HCT116 (cell line): ENCODE data around the gene ZNF502.

Experiments
- CEBPB ChIP-seq: IDR thresholded peaks from 2 replicates; pipeline ENCODE4 v1.6.1; 2012; ENCODE audit warnings: low read depth
- EGR1 ChIP-seq: IDR thresholded peaks from 2 replicates; pipeline ENCODE4 v1.6.1; 2012; ENCODE audit warnings: low read depth
- EZH2 ChIP-seq: fragments of 200-600 bp; sonication (generic); IDR thresholded peaks from 2 replicates; pipeline ENCODE4 v1.6.1; 2017; ENCODE audit warnings: antibody characterized with exemption, mixed run types
- EZH2phosphoT487 ChIP-seq: fragments of 200-600 bp; IDR thresholded peaks from 2 replicates; pipeline ENCODE4 v1.6.1; 2018; ENCODE audit warnings: antibody characterized with exemption, borderline replicate concordance
- POLR2A ChIP-seq: IDR thresholded peaks from 2 replicates; pipeline ENCODE4 v1.7.0; 2011; ENCODE audit warnings: borderline replicate concordance; ENCODE audit not compliant: insufficient read depth, insufficient read length; ENCODE audit errors: extremely low read depth
- POLR2AphosphoS5 ChIP-seq: IDR thresholded peaks from 2 replicates; pipeline ENCODE4 v1.6.1; 2011; ENCODE audit warnings: mild to moderate bottlenecking, low read depth, low read length, moderate library complexity
- RAD21 ChIP-seq: IDR thresholded peaks from 2 replicates; pipeline ENCODE4 v1.6.1; 2012; ENCODE audit warnings: low read depth, mild to moderate bottlenecking
- REST ChIP-seq: IDR thresholded peaks from 2 replicates; pipeline ENCODE4 v1.6.1; 2012; ENCODE audit warnings: low read depth
- SIN3A ChIP-seq: IDR thresholded peaks from 2 replicates; pipeline ENCODE4 v1.6.1; 2012; ENCODE audit warnings: low read depth
- SRF ChIP-seq: IDR thresholded peaks from 2 replicates; pipeline ENCODE4 v1.6.1; 2012; ENCODE audit warnings: low read depth
- ZNF274 ChIP-seq: fragments of 200-500 bp; sonication (Bioruptor generic); IDR thresholded peaks from 2 replicates; pipeline ENCODE4 v1.6.1; 2014; ENCODE audit warnings: mild to moderate bottlenecking, low read depth, low read length, inconsistent platforms
- TF ChIP-seq, protein P1 (sequence below), 3 experiments: fragments of 200-600 bp in 1 of 3; sonication (generic) in 1 of 3; IDR thresholded peaks in 2 of 3; conservative IDR thresholded peaks in 1 of 3; 2 replicates each; pipeline ENCODE4 v1.5.1; 2012 to 2017; ENCODE audit warnings: low read depth in 2 of 3, low read length in 2 of 3, antibody characterized with exemption in 1 of 3, borderline replicate concordance in 1 of 3, control low read depth in 1 of 3, mild to moderate bottlenecking in 1 of 3, mixed read lengths in 1 of 3, mixed run types in 1 of 3, moderate library complexity in 1 of 3; ENCODE audit not compliant: insufficient read depth in 1 of 3
- TF ChIP-seq, protein P2 (sequence below): IDR thresholded peaks from 2 replicates; pipeline ENCODE4 v1.6.1; 2012

DNA sequence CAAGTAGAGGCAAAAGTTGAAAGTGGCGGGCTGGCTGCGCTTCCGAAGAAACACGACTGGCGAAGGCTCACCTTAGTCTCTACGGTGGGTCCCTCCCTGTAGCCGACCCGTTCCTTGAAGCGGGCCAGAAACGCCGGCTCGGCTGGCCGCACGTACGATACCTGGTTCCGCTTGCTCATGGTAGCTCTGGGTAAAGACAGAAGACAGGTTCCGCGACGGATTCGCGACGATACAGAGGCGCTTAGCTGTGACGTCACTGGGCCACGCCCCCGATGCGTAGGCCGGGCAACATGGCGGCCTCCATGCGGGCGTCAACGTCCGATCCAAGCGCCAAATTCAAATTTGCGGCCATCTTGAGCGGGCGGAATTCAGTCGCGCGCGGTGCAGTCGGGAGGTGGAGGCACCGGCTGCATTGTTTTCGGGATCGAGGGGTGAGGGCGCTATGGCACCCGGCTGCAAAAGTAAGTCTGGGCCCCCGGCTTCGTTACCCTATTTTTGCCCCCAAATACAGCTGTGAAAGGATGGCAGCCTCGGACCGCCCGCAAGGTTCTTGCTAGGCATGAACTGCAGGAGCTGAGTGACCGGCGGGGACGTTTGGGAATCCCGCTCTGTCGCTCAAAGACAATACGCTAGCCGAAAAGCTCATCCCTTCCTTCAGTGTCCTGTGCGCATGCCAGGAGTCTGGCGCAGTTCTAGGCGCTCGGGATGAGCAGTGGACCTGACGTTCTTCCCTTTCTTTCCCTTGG, 49.1 kb downstream of the ZNF502 start, which contains the start of the genes KIAA1143 and KIF15:
- no peak for TF ChIP-seq ZNF274
- TF ChIP-seq EZH2 = no peak
- TF ChIP-seq, protein P1, sequence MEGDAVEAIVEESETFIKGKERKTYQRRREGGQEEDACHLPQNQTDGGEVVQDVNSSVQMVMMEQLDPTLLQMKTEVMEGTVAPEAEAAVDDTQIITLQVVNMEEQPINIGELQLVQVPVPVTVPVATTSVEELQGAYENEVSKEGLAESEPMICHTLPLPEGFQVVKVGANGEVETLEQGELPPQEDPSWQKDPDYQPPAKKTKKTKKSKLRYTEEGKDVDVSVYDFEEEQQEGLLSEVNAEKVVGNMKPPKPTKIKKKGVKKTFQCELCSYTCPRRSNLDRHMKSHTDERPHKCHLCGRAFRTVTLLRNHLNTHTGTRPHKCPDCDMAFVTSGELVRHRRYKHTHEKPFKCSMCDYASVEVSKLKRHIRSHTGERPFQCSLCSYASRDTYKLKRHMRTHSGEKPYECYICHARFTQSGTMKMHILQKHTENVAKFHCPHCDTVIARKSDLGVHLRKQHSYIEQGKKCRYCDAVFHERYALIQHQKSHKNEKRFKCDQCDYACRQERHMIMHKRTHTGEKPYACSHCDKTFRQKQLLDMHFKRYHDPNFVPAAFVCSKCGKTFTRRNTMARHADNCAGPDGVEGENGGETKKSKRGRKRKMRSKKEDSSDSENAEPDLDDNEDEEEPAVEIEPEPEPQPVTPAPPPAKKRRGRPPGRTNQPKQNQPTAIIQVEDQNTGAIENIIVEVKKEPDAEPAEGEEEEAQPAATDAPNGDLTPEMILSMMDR (IDR thresholded peaks at IDR 0.05 in 2 of 3, conservative IDR thresholded peaks at IDR 0.05 in 1 of 3; ENCODE audit: borderline replicate concordance in 1 of 3, insufficient read depth in 1 of 3, low read depth in 2 of 3, low read length in 2 of 3) = no peak
- TF ChIP-seq REST = no peak
- peak; percentile 13 for TF ChIP-seq POLR2A
- peak; percentile 69 for TF ChIP-seq POLR2AphosphoS5
- TF ChIP-seq EGR1 = peak; percentile 98
- no peak for TF ChIP-seq EZH2phosphoT487
- TF ChIP-seq, protein P2, sequence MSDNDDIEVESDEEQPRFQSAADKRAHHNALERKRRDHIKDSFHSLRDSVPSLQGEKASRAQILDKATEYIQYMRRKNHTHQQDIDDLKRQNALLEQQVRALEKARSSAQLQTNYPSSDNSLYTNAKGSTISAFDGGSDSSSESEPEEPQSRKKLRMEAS = peak; percentile 98
- peak; percentile 99 for TF ChIP-seq SIN3A
- no peak for TF ChIP-seq RAD21
- TF ChIP-seq SRF = peak; percentile 94
- no peak for TF ChIP-seq CEBPB
